Dedifferentiated amniotic fluid mesenchymal stem cell (primary cell): ENCODE measurements around the gene DNAJC4.

Experiments used
- DNase-seq: peaks from one replicate; pipeline ENCODE4 v3.0.0-alpha.2; 2016; ENCODE audit errors: extremely low spot score

DNAJC4 gene, protein sequence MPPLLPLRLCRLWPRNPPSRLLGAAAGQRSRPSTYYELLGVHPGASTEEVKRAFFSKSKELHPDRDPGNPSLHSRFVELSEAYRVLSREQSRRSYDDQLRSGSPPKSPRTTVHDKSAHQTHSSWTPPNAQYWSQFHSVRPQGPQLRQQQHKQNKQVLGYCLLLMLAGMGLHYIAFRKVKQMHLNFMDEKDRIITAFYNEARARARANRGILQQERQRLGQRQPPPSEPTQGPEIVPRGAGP

DNA sequence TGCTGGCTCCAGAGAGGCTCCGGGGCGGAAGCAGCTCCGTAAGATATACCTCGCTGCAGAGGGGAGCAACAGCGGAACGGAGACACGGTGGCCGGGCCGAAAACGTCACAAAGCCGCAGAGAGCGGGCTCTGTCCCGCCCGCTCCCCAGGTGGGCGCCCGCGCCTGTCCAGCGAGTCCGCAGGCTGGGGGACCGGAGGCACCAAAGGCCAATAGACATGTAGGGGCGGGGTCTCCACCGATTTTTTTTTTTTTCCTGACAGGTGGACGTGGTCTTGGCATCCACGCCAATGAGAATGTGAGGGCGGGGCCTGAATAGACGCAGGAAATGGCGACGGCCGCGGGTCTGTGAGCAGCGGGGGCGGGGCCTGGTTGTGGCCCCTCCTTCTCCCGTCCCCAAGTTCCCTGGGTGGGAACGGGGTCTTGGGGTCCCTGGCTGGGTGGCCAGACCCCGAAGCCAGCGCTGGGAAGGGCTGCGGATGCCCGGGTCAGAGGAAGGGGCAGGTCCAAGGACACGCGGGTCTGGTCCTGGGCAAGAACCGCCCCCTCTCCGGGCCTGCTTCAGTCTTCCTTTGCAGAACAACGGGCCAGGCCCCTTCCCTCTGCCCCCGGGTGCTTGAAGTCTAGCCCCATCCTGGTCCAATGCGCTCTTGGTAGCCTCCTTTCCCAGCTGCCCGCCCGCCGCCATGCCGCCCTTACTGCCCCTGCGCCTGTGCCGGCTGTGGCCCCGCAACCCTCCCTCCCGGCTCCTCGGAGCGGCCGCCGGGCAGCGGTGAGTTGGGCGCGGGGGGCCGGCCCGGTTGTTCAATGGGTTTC lies at the start of gene DNAJC4:
TSS of gene DNAJC4 (plus strand) at position 378 of the 814 bp plus-strand sequence. CDS start at position 685, 307 bp downstream.
- DNase-seq: peak; percentile 63

GRCh38 chr11:64180891-64181290 lies 49.5 kb upstream of the DNAJC4 start:
- DNase-seq: no peak

- peak; percentile 86 for DNase-seq
Observed at GRCh38 chr11:64181506-64182411, 48.6 kb upstream of the DNAJC4 start.

GRCh38 chr11:64183890-64184289 lies 46.5 kb upstream of the DNAJC4 start:
- no peak for DNase-seq

- DNase-seq: peak; percentile 88
Observed at GRCh38 chr11:64185175-64185692, 45.1 kb upstream of the DNAJC4 start.

GRCh38 chr11:64185693-64186491 lies 44.5 kb upstream of the DNAJC4 start, which contains the start of gene STIP1:
Gene STIP1 (plus strand): TSS chr11:64186171. CDS start chr11:64186262, 91 bp downstream.
- DNase-seq: peak; percentile 100

- DNase-seq: no peak
Observed at GRCh38 chr11:64186492-64187165, 43.7 kb upstream of the DNAJC4 start.

DNA sequence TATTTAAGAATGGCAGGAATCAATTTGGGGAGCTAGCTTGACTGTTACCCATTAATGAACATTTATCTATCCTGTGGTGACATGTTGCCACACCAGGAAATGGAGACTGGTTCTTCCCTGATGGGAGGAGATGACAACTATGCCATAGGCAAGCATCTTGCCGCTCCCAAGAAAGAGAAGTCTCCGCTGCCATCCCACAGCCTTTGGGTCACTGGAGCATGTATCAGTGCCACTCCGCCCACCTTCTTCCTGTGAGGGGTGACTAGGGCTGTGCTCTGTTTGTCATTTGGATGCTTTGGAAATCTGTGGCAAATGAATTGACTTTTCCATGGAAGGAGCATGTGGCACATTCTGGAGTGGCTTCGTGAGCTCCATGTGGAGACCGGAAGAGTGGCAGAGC lies 37.9 kb upstream of the DNAJC4 start:
- no peak for DNase-seq

- no peak for DNase-seq
Observed at GRCh38 chr11:64196626-64197025, 33.7 kb upstream of the DNAJC4 start.

DNA sequence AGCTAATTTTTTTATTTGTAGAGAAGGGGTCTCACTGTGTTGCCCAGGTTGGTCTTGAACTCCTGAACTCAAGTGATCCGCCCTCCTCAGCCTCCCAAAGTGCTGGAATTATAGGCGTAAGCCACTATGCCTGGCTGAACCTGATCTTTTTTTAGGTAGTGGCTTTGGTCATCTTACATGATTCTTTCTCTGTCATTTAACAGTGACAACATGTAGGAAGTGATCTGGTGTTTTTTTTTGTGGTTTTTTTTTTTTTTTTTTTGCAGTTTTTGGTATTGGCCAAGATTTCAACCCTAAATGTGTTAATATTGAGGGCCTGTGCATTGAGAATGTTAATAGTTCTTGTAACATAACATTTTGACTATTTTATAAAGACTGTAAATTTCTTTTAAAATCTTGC lies 31.8 kb upstream of the DNAJC4 start:
- DNase-seq: no peak

DNA sequence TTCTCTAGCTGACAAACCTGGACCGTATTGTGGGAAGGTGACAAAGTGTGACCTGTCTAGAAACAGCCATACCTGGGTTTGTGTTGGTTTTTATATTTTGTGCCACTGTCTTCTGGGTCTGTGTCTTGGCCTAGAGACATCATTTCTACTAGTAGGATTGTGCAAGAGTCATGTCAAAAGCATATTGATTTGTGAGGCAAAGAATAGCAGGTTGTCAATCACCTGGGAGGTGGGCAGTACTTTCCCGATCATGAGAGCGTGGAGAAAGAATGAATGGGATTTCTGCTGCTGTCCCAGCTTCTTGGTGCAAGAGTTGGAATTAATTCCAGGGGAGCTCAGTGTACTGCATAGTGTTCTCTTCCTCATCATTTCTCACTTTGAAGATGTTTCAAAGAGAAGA lies 28.8 kb upstream of the DNAJC4 start:
- DNase-seq: no peak

GRCh38 chr11:64202992-64203391 lies 27.4 kb upstream of the DNAJC4 start:
- DNase-seq: no peak

DNA sequence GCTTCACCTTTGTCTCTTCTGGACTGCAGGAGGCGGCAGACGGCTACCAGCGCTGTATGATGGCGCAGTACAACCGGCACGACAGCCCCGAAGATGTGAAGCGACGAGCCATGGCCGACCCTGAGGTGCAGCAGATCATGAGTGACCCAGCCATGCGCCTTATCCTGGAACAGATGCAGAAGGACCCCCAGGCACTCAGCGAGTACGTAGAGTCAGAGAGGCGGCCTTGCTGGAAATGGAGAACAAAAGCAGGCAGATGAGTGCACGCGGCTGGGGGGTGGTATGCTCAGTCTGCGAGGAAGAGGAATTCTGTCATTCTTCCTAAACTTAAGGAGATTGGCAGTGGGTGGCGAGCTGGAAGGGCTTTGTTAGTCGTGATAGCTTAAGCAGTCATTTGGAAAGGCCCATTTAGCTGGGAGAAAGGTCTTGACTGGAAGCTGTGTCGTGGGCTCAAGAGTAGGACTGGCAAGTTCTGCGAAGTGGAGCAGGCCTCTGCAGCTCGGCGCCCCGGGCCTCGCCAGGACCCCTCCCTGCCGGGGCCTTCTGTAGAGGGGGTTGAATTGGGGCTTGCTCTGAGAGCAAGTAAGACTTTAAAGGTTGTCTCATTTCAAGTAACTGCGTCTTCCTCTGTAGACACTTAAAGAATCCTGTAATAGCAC lies 26.8 kb upstream of the DNAJC4 start:
- no peak for DNase-seq

DNA sequence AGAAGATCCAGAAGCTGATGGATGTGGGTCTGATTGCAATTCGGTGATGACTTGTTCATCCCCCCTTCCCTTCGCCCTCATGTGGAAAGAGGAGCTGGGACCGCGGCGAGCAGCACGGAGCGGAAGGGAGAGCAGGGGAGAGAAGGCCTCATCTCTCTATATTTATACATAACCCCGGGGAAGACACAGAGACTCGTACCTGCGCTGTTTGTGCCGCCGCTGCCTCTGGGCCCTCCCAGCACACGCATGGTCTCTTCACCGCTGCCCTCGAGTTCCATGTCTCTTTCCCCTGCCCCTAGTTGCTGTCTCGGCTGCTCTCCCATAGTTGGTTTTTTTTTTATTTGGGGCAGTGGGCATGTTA lies 26.3 kb upstream of the DNAJC4 start:
- no peak for DNase-seq

DNA sequence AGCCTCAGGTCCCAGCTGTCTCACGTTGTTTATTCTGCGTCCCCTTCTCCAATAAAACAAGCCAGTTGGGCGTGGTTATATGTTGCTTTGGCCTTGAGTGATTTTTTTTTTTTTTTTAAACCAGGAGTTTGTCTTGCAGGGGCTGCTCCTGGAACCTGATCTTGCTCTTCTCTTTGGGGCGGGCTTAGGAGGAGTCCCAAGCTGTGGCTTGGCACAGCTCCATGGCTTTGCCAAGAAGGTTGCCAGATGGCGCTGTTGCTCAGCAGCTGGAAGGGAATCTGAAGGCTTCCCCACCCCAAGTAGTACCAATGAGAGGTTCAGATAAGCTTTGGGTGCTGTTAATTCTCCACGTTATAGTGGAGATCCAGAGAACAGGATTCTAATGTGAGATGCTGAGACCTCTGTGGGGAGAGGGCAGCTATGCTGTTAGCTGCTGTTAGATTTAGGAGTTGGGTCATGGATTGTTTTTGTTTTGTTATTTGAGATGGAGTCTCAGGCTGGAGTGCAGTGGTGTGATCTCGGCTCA lies 25.8 kb upstream of the DNAJC4 start:
- DNase-seq: peak; percentile 91

GRCh38 chr11:64206457-64207255 lies 23.7 kb upstream of the DNAJC4 start, which contains the start of gene FERMT3:
Gene FERMT3 (plus strand): TSS chr11:64206721. CDS start chr11:64207365, 644 bp downstream.
- DNase-seq: no peak

DNA sequence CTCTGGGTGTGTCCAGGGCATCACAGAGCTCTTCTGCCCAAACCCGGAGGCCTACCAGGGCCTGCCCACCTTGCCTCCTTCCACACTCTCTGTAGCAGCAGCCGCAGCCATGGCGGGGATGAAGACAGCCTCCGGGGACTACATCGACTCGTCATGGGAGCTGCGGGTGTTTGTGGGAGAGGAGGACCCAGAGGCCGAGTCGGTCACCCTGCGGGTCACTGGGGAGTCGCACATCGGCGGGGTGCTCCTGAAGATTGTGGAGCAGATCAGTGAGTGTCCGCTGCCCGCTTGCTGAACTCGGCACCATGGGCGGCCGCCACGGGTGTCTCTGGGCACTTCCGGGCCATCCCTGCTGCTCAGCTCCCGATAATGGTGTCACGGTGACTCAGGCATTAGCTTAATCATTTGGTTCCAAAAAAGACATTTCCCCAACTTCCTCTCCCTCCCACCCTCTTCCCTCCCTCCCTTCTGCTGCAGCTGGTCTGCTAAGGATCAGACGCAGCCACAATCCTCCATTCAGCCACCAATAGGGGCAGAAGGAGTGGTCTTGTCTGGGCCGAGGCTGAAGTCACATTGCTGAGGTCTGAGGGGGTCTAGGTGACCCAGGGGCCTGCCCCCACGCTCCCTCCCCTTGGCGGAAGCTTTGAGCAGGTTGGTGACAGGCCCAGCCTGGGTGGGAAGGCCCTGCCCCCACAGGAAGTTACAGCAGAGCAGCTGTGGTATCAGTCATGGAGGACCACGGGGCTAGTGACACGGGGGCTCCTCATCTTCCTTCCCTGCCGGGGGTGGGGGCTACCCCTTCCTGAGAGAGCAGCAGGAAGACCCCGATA lies 22.9 kb upstream of the DNAJC4 start:
- DNase-seq: no peak
